B cell (primary cell): ENCODE results near the gene SLC12A7. TPM values are rescaled to one million over a fixed set of nuclear protein-coding genes. Genes with fewer than 3 reads are reported as not detected.

Source experiments
- ATAC-seq: fragments of 200-7000 bp; cut with Tn5 transposase; one replicate; pipeline ENCODE4 v1.10.0; 2021; ENCODE audit warnings: low read depth, mild to moderate bottlenecking, moderate number of reproducible peaks, moderate library complexity
- CTCF ChIA-PET: fragments of 350-600 bp; sonication (Branson Sonifier 250); formaldehyde crosslinking; loops from one replicate; lab custom pipeline; 2021; ENCODE audit warnings: antibody characterized with exemption, inconsistent platforms; lab: Charles Lee
- POLR2A ChIA-PET: fragments of 350-600 bp; sonication (Branson Sonifier 250); formaldehyde crosslinking; loops from one replicate; lab custom pipeline; 2021; ENCODE audit warnings: antibody characterized with exemption; lab: Charles Lee
- DNase-seq: peaks from one replicate; pipeline ENCODE4 v3.0.0; 2013
- H2AFZ ChIP-seq: 2 replicates; pipeline ENCODE4 v1.6.1; 2012; ENCODE audit warnings: mild to moderate bottlenecking, low read depth, low read length; ENCODE audit not compliant: insufficient read depth, poor library complexity, severe bottlenecking
- H3K27ac ChIP-seq, 2 donors: 1 replicate in 1 of 2; 2 replicates in 1 of 2; pipeline ENCODE4 v1.5.1; 2012 to 2013; ENCODE audit warnings: low read length in 2 of 2, mild to moderate bottlenecking in 2 of 2, moderate library complexity in 1 of 2
- H3K27me3 ChIP-seq, 4 experiments: fragments of 200-600 bp in 1 of 4; sonication (generic) in 1 of 4; replicated peaks in 1 of 4; 1 replicate in 2 of 4; 2 replicates in 2 of 4; pipeline versions ENCODE4 v1.6.1 to v1.7.0; 2013 to 2016; ENCODE audit warnings: low read length in 3 of 4, mild to moderate bottlenecking in 2 of 4, mixed read lengths in 1 of 4, moderate library complexity in 1 of 4; ENCODE audit not compliant: insufficient read depth in 4 of 4, control insufficient read depth in 3 of 4; ENCODE audit errors: control extremely low read depth in 1 of 4
- H3K36me3 ChIP-seq, 2 experiments: replicated peaks in 1 of 2; 1 replicate in 1 of 2; 2 replicates in 1 of 2; pipeline versions ENCODE4 v1.6.1 to v1.7.1; 2013; ENCODE audit warnings: low read length in 1 of 2; ENCODE audit not compliant: insufficient read depth in 2 of 2, control insufficient read depth in 1 of 2; ENCODE audit errors: control extremely low read depth in 1 of 2, extremely low read depth in 1 of 2
- H3K4me1 ChIP-seq, 2 donors: fragments of 200-600 bp in 1 of 2; sonication (generic) in 1 of 2; 1 replicate in 1 of 2; 2 replicates in 1 of 2; pipeline versions ENCODE4 v1.5.1 to v1.6.1; 2013 to 2017; ENCODE audit warnings: low read length in 2 of 2; ENCODE audit not compliant: control insufficient read depth in 2 of 2, insufficient read depth in 2 of 2
- H3K4me2 ChIP-seq: replicated peaks from 2 replicates; pipeline ENCODE3; 2012; ENCODE audit warnings: mild to moderate bottlenecking, low read depth, low read length; ENCODE audit not compliant: poor library complexity, severe bottlenecking
- H3K4me3 ChIP-seq, 5 experiments: fragments of 200-600 bp in 1 of 5; sonication (generic) in 1 of 5; 1 replicate in 3 of 5; 2 replicates in 2 of 5; pipeline versions ENCODE4 v1.5.1 to v1.7.0; 2011 to 2016; ENCODE audit warnings: low read length in 4 of 5, mild to moderate bottlenecking in 4 of 5, low read depth in 2 of 5, control low read depth in 1 of 5, moderate library complexity in 1 of 5; ENCODE audit not compliant: insufficient read depth in 1 of 5; ENCODE audit errors: control extremely low read depth in 1 of 5, extremely low read depth in 1 of 5
- H3K79me2 ChIP-seq: fragments of 200-600 bp; sonication (generic); one replicate; pipeline ENCODE4 v1.6.0; 2016; ENCODE audit warnings: low read length; ENCODE audit not compliant: control insufficient read depth, insufficient read depth
- H3K9ac ChIP-seq: fragments of 200-600 bp; sonication (generic); 2 replicates; pipeline ENCODE4 v1.6.1; 2017; ENCODE audit warnings: mild to moderate bottlenecking, low read length, moderate library complexity
- H3K9me3 ChIP-seq, 3 donors: one replicate each; pipeline versions ENCODE4 v1.6.1 to v1.7.1; 2013; ENCODE audit warnings: low read length in 2 of 3; ENCODE audit not compliant: control insufficient read depth in 2 of 3, insufficient read depth in 1 of 3; ENCODE audit errors: control extremely low read depth in 1 of 3
- H4K20me1 ChIP-seq: 2 replicates; pipeline ENCODE4 v1.6.0; 2012; ENCODE audit warnings: mild to moderate bottlenecking, low read length; ENCODE audit not compliant: insufficient read depth, control insufficient read depth, poor library complexity, severe bottlenecking
- H3K27ac Mint-ChIP-seq: one replicate; pipeline ENCODE4 v1.8.0; 2021; ENCODE audit warnings: mixed read lengths
- H3K27me3 Mint-ChIP-seq: one replicate; pipeline ENCODE4 v1.8.0; 2021; ENCODE audit warnings: mixed read lengths
- H3K4me1 Mint-ChIP-seq: one replicate; pipeline ENCODE4 v1.8.0; 2021; ENCODE audit warnings: mixed read lengths
- H3K4me3 Mint-ChIP-seq: one replicate; pipeline ENCODE4 v1.8.0; 2021; ENCODE audit warnings: mixed read lengths
- H3K9me3 Mint-ChIP-seq: one replicate; pipeline ENCODE4 v1.8.0; 2022; ENCODE audit warnings: mixed read lengths; ENCODE audit not compliant: insufficient read depth
- EZH2 ChIP-seq: IDR thresholded peaks from 2 replicates; pipeline ENCODE4 v1.6.1; 2012; ENCODE audit warnings: borderline replicate concordance, low read depth, mild to moderate bottlenecking, moderate library complexity, low read length; ENCODE audit not compliant: insufficient read depth, poor library complexity, severe bottlenecking
- WGBS: methylation state at CpG from one replicate; pipeline ENCODE4 v1.1.5; 2013; ENCODE audit warnings: missing lambda C conversion rate; ENCODE audit not compliant: insufficient coverage; 5-methylcytosine and 5-hydroxymethylcytosine counted together
- intact Hi-C: fragments of 100-400 bp; cut with micrococcal nuclease; formaldehyde crosslinking; loops from one replicate; pipeline ENCODE4 v1.10.0; 2022
- polyA plus RNA-seq: library from polyadenylated mRNA; depleted of rRNA; stranded (reverse); fragments of >200 nt; gene quantifications from 2 replicates; pipeline ENCODE4 v1.2.3, GENCODE V29; 2012
- total RNA-seq, 2 donors: library from RNA; stranded (reverse); fragments of 120-200 nt in 1 of 2; gene quantifications; 1 replicate in 1 of 2; 2 replicates in 1 of 2; pipeline versions ENCODE4 v1.2.3 to v1.2.4, GENCODE V29; 2013 to 2022
- TF ChIP-seq, protein P1 (sequence below): fragments of 200-600 bp; IDR thresholded peaks from one replicate; pipeline ENCODE4 v1.8.0; 2022; ENCODE audit warnings: antibody characterized with exemption, mild to moderate bottlenecking

Gene SLC12A7
- total and polyA plus RNA-seq, 2 donors (not counting 1 experiment from before 2014, with no cell fraction given), result 25.5 to 34.4 TPM

- 70% methylated on average over 23 of the region's 23 CpGs for WGBS
- H2AFZ ChIP-seq, result no peak overlapping the region
- Mint-ChIP-seq H3K4me1 (peaks cover 27% of the 10 kb centered on the region), H3K27ac (peak overlapping the region; percentile 34), H3K9me3 (no peaks in the 10 kb centered on the region), H3K4me3 (peak overlapping the region; percentile 72), H3K27me3 (peaks cover 63% of the 10 kb centered on the region)
- intact Hi-C loops, result no loop called here
- peaks cover 0 to 70% (median 21%) of the 10 kb centered on the region in 4 experiments for H3K27me3 ChIP-seq
- no peaks in the 10 kb centered on the region for H3K36me3 ChIP-seq
- no peaks in the 10 kb centered on the region for H3K79me2 ChIP-seq
- no peak for ATAC-seq
- ChIA-PET CTCF (interaction anchor here (1.2 kb wide), 1 partner anchor 134 kb away, joined by 3 read pairs; no protein-coding TSS in a partner anchor), POLR2A (interaction anchor here (0.7 kb wide), 1 partner anchor 151 kb away, joined by 4 read pairs; no protein-coding TSS in a partner anchor)
- peaks cover 0 to 6% (median 0%) of the 10 kb centered on the region in 3 donors for H3K9me3 ChIP-seq
- no peak overlapping the region for H3K27ac ChIP-seq
- H3K9ac ChIP-seq, result no peak overlapping the region
- no peak for DNase-seq
- no peak for TF ChIP-seq EZH2
- TF ChIP-seq, protein P1, sequence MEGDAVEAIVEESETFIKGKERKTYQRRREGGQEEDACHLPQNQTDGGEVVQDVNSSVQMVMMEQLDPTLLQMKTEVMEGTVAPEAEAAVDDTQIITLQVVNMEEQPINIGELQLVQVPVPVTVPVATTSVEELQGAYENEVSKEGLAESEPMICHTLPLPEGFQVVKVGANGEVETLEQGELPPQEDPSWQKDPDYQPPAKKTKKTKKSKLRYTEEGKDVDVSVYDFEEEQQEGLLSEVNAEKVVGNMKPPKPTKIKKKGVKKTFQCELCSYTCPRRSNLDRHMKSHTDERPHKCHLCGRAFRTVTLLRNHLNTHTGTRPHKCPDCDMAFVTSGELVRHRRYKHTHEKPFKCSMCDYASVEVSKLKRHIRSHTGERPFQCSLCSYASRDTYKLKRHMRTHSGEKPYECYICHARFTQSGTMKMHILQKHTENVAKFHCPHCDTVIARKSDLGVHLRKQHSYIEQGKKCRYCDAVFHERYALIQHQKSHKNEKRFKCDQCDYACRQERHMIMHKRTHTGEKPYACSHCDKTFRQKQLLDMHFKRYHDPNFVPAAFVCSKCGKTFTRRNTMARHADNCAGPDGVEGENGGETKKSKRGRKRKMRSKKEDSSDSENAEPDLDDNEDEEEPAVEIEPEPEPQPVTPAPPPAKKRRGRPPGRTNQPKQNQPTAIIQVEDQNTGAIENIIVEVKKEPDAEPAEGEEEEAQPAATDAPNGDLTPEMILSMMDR, result no peak
- H3K4me2 ChIP-seq, result peak overlapping the region; percentile 74
- no peak overlapping the region for H3K4me3 ChIP-seq
- peaks cover 24 to 31% of the 10 kb centered on the region in 2 donors for H3K4me1 ChIP-seq
- H4K20me1 ChIP-seq, result no peaks in the 10 kb centered on the region
These were observed 104.0 kb downstream of the SLC12A7 start for GRCh38 chr5:1007681-1008450.

- Mint-ChIP-seq H3K4me1 (peaks cover 27% of the 10 kb centered on the region), H3K4me3 (peak overlapping the region; percentile 73), H3K27ac (no peak overlapping the region), H3K9me3 (no peaks in the 10 kb centered on the region), H3K27me3 (peaks cover 64% of the 10 kb centered on the region)
- Histone ChIP-seq H3K4me1 (peaks cover 24 to 31% of the 10 kb centered on the region in 2 donors), H3K27ac (no peak overlapping the region), H3K9me3 (peaks cover 0 to 6% (median 0%) of the 10 kb centered on the region in 3 donors), H2AFZ (no peak overlapping the region), H3K9ac (no peak overlapping the region), H4K20me1 (no peaks in the 10 kb centered on the region), H3K79me2 (no peaks in the 10 kb centered on the region), H3K27me3 (peaks cover 0 to 70% (median 21%) of the 10 kb centered on the region in 4 experiments), H3K4me2 (no peak overlapping the region), H3K4me3 (no peak overlapping the region), H3K36me3 (no peaks in the 10 kb centered on the region)
- ChIA-PET CTCF (interaction anchor here (1.2 kb wide), 1 partner anchor 134 kb away, joined by 3 read pairs; no protein-coding TSS in a partner anchor), POLR2A (interaction anchor here (0.7 kb wide), 1 partner anchor 151 kb away, joined by 4 read pairs; no protein-coding TSS in a partner anchor)
- ATAC-seq (no peak), DNase-seq (no peak)
- TF ChIP-seq, protein P1, result no peak
- TF ChIP-seq EZH2, result no peak
- WGBS, result 78% methylated on average over 17 of the region's 17 CpGs
- intact Hi-C loops, result no loop called here
These were observed 104.6 kb downstream of the SLC12A7 start for GRCh38 chr5:1007221-1007680.
